PC-3 (cell line): ENCODE results near the gene SFSWAP. TPM values are rescaled to one million over a fixed set of nuclear protein-coding genes. Genes with fewer than 3 reads are reported as not detected.

Source experiments
- ATAC-seq: fragments of 200-7000 bp; cut with Tn5 transposase; 2 replicates; pipeline ENCODE4 v1.9.1; 2020; ENCODE audit warnings: mild to moderate bottlenecking, moderate library complexity
- BruUV-seq: library from RNA; stranded (reverse); fragments of 400-500 nt; replicated peaks from 2 replicates; lab custom pipeline; 2021; lab: Mats Ljungman, UMichigan
- CTCF ChIA-PET: fragments of 300-600 bp; sonication (Branson Sonifier 250); formaldehyde crosslinking; loops from one replicate; lab custom pipeline; 2022; ENCODE audit warnings: antibody characterized with exemption; lab: Charles Lee
- POLR2A ChIA-PET: fragments of 300-600 bp; sonication (Branson Sonifier 250); formaldehyde crosslinking; loops from one replicate; lab custom pipeline; 2022; ENCODE audit warnings: antibody characterized with exemption; ENCODE audit not compliant: unreplicated experiment; lab: Charles Lee
- DNase-seq: peaks from one replicate; pipeline ENCODE4 v3.0.0-alpha.2; 2015
- H2AFZ ChIP-seq: fragments of 300-600 bp; sonication (generic); 2 replicates; pipeline ENCODE4 v1.6.0; 2016; ENCODE audit warnings: antibody characterized with exemption, low read length
- H3F3A ChIP-seq: fragments of 300-600 bp; sonication (generic); one replicate; pipeline ENCODE4 v1.6.0; 2017; ENCODE audit warnings: antibody characterized with exemption, low read length, control low read depth, mild to moderate bottlenecking; ENCODE audit not compliant: unreplicated experiment
- H3K27ac ChIP-seq: fragments of 300-600 bp; sonication (generic); 2 replicates; pipeline ENCODE4 v1.5.1; 2016; ENCODE audit warnings: mild to moderate bottlenecking, low read length
- H3K27me3 ChIP-seq: fragments of 300-600 bp; sonication (generic); 2 replicates; pipeline ENCODE4 v1.6.1; 2016; ENCODE audit warnings: low read length, mixed read lengths
- H3K36me3 ChIP-seq: fragments of 300-600 bp; sonication (generic); 2 replicates; pipeline ENCODE4 v1.6.1; 2016; ENCODE audit warnings: low read depth, mixed run types, low read length, mixed read lengths
- H3K4me1 ChIP-seq: fragments of 300-600 bp; sonication (generic); 2 replicates; pipeline ENCODE4 v1.5.1; 2016; ENCODE audit warnings: low read length; ENCODE audit not compliant: insufficient read depth
- H3K4me2 ChIP-seq: fragments of 300-600 bp; sonication (generic); 2 replicates; pipeline ENCODE4 v1.6.0; 2016; ENCODE audit warnings: low read length
- H3K4me3 ChIP-seq: fragments of 300-600 bp; sonication (generic); 2 replicates; pipeline ENCODE4 v1.5.1; 2016; ENCODE audit warnings: mild to moderate bottlenecking, low read length, mixed read lengths
- H3K79me2 ChIP-seq: fragments of 300-600 bp; sonication (generic); 2 replicates; pipeline ENCODE4 v1.6.1; 2017; ENCODE audit warnings: low read length, mixed read lengths
- H3K9ac ChIP-seq: fragments of 300-600 bp; sonication (generic); 2 replicates; pipeline ENCODE4 v1.6.0; 2016; ENCODE audit warnings: mild to moderate bottlenecking, low read length
- H3K9me2 ChIP-seq: fragments of 300-600 bp; sonication (generic); replicated peaks from 2 replicates; pipeline ENCODE4 v1.6.1; 2016; ENCODE audit warnings: mixed run types, low read length, mixed read lengths
- H3K9me3 ChIP-seq: fragments of 300-600 bp; sonication (generic); 2 replicates; pipeline ENCODE4 v1.6.1; 2016; ENCODE audit warnings: low read length, mixed read lengths
- H4K20me1 ChIP-seq: fragments of 300-600 bp; sonication (generic); 2 replicates; pipeline ENCODE4 v1.6.1; 2016; ENCODE audit warnings: low read length, mixed read lengths
- EZH2 ChIP-seq: fragments of 300-600 bp; sonication (generic); IDR thresholded peaks from one replicate; pipeline ENCODE4 v1.6.1; 2017; ENCODE audit warnings: antibody characterized with exemption, mild to moderate bottlenecking, low read length; ENCODE audit not compliant: unreplicated experiment
- EZH2phosphoT487 ChIP-seq: fragments of 300-600 bp; sonication (generic); IDR thresholded peaks from 2 replicates; pipeline ENCODE4 v1.6.1; 2018; ENCODE audit warnings: mild to moderate bottlenecking, antibody characterized with exemption, low read length, borderline replicate concordance
- intact Hi-C: fragments of 100-400 bp; cut with micrococcal nuclease; formaldehyde crosslinking; loops from 2 replicates; pipeline ENCODE4 v1.9.0; 2023
- total RNA-seq: library from RNA; depleted of rRNA; stranded (reverse); fragments of >200 nt; gene quantifications from 2 replicates; pipeline ENCODE4 v1.2.3, GENCODE V29; 2014
- TF ChIP-seq, protein P1 (sequence below): fragments of 300-600 bp; sonication (generic); conservative IDR thresholded peaks from 2 replicates; pipeline ENCODE4 v1.5.1; 2017; ENCODE audit warnings: antibody characterized with exemption, low read depth, mild to moderate bottlenecking, low read length

SFSWAP gene
- total RNA-seq, 1 experiment from 2014 or later = 57.5 TPM

DNA sequence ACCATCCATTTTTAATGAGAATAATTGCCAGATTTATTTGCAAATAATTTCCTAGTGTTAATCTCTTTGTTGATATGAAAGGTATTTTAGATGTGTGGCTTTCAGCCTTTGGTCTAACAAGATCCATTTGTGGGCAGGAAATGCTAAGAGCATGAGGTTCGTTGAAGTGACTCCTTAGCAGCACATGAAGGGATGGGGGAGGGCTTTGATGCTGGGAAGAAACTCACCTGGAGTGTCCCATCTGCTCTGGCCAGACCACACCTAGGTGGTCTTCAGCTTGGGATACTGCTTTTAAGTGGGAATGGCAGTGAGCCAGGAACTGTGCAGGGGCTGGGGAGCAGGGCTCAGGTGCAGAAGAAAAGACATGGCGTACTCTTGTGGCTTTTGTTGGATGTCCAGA lies 13.6 kb downstream of the SFSWAP start:
- Histone ChIP-seq H3K27ac (no peak overlapping the region), H3K9me3 (no peaks in the 10 kb centered on the region), H3K9ac (no peak overlapping the region), H3K4me1 (no peaks in the 10 kb centered on the region), H3K27me3 (no peaks in the 10 kb centered on the region), H3K79me2 (peaks cover 34% of the 10 kb centered on the region), H3K4me2 (no peak overlapping the region), H3F3A (no peaks in the 10 kb centered on the region), H3K9me2 (no peaks in the 10 kb centered on the region), H3K4me3 (no peak overlapping the region), H4K20me1 (no peaks in the 10 kb centered on the region), H2AFZ (no peak overlapping the region), H3K36me3 (peaks cover 83% of the 10 kb centered on the region)
- POLR2A ChIA-PET = no interaction called here
- DNase-seq (no peak), ATAC-seq (no peak)
- intact Hi-C loops = no loop called here
- CTCF ChIA-PET = no interaction called here
- TF ChIP-seq EZH2 (no peak), EZH2phosphoT487 (no peak)
- TF ChIP-seq, protein P1, sequence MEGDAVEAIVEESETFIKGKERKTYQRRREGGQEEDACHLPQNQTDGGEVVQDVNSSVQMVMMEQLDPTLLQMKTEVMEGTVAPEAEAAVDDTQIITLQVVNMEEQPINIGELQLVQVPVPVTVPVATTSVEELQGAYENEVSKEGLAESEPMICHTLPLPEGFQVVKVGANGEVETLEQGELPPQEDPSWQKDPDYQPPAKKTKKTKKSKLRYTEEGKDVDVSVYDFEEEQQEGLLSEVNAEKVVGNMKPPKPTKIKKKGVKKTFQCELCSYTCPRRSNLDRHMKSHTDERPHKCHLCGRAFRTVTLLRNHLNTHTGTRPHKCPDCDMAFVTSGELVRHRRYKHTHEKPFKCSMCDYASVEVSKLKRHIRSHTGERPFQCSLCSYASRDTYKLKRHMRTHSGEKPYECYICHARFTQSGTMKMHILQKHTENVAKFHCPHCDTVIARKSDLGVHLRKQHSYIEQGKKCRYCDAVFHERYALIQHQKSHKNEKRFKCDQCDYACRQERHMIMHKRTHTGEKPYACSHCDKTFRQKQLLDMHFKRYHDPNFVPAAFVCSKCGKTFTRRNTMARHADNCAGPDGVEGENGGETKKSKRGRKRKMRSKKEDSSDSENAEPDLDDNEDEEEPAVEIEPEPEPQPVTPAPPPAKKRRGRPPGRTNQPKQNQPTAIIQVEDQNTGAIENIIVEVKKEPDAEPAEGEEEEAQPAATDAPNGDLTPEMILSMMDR = no peak
- no TSS peak for BruUV-seq

DNA sequence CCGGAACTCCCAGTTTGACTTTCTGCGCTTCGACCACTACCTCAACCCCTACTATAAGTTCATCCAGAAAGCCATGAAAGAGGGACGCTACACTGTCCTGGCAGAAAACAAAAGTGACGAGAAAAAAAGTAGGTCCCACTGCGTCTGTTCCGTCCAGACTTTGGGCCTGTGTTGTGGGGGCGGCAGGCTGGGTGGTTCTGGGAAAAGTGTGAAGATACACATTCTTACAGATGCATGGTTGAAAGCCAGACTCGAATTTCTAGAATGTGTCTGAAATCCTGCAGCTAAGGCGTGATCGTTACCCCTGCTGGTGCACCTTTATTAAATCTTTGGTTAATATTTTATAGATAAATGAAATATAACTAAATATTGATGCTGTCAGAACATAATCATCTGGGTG lies 14.6 kb downstream of the SFSWAP start:
- H3K27ac ChIP-seq = no peak overlapping the region
- H3K4me3 ChIP-seq = no peak overlapping the region
- H4K20me1 ChIP-seq = no peaks in the 10 kb centered on the region
- intact Hi-C loops = no loop called here
- peaks cover 34% of the 10 kb centered on the region for H3K79me2 ChIP-seq
- H3K27me3 ChIP-seq = no peaks in the 10 kb centered on the region
- no peaks in the 10 kb centered on the region for H3K4me1 ChIP-seq
- H3F3A ChIP-seq = no peaks in the 10 kb centered on the region
- no peaks in the 10 kb centered on the region for H3K9me2 ChIP-seq
- H3K36me3 ChIP-seq = peaks cover 83% of the 10 kb centered on the region
- ChIA-PET POLR2A (no interaction called here), CTCF (no interaction called here)
- TF ChIP-seq EZH2 (no peak), EZH2phosphoT487 (no peak)
- TF ChIP-seq, protein P1 = no peak
- H3K9ac ChIP-seq = no peak overlapping the region
- no peak overlapping the region for H2AFZ ChIP-seq
- BruUV-seq = no TSS peak
- ATAC-seq = no peak
- H3K9me3 ChIP-seq = no peaks in the 10 kb centered on the region
- DNase-seq = no peak
- no peak overlapping the region for H3K4me2 ChIP-seq

- CTCF ChIA-PET = no interaction called here
- Histone ChIP-seq H2AFZ (no peak overlapping the region), H3K27me3 (no peaks in the 10 kb centered on the region), H3K79me2 (peaks cover 11% of the 10 kb centered on the region; the same call in 1 of the 2 replicates), H4K20me1 (no peaks in the 10 kb centered on the region), H3K4me2 (no peak overlapping the region), H3K9ac (no peak overlapping the region), H3K27ac (no peak overlapping the region), H3F3A (no peaks in the 10 kb centered on the region), H3K36me3 (peaks cover 76% of the 10 kb centered on the region), H3K9me3 (no peaks in the 10 kb centered on the region), H3K4me3 (no peak overlapping the region), H3K4me1 (no peaks in the 10 kb centered on the region), H3K9me2 (no peaks in the 10 kb centered on the region)
- POLR2A ChIA-PET = no interaction called here
- intact Hi-C loops = no loop called here
- no peak for DNase-seq
- no TSS peak for BruUV-seq
- ATAC-seq = no peak
- TF ChIP-seq EZH2phosphoT487 (no peak), EZH2 (no peak)
- TF ChIP-seq, protein P1 = no peak
These were observed 17.8 kb downstream of the SFSWAP start for GRCh38 chr12:131728720-131729119.
